Measurements from ENCODE around the gene MACROH2A2. TPM values are rescaled to one million over a fixed set of nuclear protein-coding genes. Genes with fewer than 3 reads are reported as not detected.

MACROH2A2 gene
- total RNA-seq = 11.1 and 13.6 TPM in 2 replicates

DNA sequence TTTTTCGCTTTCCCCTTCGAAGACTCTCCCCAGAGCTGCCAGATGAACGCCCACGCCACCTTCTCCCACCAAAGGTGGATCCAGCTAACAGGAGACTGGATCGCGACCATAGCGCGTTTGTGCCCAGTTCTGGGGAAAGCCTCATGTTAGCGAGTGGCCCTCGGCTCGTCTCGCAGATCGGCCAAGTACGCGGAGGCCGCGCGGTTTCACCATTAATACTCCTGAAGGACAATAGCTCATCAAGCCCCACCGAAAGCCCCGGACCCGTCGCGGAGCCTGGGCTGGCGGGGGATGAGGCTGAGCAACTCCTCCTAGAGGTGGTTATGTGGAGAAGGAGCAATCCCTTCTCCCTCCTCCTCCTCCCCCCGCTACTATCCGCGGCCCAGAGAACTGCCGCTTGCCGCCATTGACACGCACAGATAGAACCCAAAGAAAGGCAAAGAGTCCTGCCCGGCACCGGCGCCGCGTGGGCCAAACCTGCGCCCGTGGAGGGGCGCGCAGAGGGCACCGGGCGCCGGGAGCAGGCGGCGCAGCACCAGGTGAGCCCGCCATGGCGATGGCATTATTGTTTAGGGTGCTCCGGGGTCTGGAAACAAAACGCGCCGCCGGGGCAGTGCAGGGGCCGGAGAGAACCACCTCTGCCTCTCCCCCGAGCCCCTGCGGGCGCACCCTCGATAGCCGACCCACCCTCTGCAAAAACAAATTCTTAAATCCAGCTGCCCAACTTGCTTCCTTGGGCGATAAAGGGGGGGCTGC lies at the start of gene MACROH2A2:
Gene MACROH2A2, plus strand, starts transcription at position 385 of the 756 bp plus-strand sequence. CDS start 22,813 bp downstream, outside the sequence.

DNA sequence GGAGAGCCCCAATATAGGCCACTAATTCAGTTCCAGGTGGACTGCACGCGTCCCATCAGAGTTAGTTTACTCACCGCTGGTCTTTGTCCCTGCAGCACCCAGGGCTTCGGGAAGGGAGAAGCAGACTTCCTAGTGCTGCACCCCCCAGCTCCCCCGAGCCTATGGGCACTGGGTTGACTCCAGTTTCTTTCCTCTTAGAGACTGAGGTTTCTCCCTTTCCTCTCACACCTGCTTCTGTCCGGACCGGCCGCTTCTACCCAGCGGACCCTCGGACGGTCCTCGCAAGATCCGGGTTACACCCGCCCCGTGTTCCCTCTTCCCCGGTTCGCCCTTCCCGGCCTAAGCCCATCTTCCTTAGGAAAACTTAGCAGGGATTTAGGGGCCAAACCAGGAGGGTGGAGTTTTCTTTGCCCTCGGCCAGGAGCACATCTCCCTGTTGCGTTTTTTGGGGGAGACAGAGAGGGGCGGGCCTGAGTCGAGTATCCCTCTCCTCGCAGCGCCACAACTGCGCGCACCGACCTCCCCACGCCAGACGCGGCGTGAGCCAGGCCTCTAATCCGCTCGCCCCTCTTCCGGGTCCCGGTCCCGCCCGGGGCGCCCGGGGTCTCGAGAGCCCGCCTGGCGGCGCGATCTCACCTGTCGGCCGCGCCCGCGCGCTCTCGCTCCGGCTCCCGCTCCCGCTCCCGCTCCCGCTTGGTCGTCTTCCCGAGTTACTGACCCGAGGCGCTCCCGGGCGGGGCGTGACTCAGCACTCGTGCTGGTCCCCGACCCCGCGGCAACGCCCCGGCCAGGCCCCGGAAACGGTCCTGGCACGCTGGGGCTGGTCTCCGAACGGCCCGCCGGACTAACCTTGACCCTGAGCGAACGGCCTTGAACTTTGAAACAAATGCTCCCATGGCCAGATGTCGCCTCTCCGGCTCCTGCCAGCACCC lies 79.7 kb downstream of the MACROH2A2 start, which contains the start of gene AIFM2:
Gene AIFM2, minus strand, starts transcription at position 728 of the 932 bp plus-strand sequence. CDS start 8,741 bp downstream, outside the sequence.

DNA sequence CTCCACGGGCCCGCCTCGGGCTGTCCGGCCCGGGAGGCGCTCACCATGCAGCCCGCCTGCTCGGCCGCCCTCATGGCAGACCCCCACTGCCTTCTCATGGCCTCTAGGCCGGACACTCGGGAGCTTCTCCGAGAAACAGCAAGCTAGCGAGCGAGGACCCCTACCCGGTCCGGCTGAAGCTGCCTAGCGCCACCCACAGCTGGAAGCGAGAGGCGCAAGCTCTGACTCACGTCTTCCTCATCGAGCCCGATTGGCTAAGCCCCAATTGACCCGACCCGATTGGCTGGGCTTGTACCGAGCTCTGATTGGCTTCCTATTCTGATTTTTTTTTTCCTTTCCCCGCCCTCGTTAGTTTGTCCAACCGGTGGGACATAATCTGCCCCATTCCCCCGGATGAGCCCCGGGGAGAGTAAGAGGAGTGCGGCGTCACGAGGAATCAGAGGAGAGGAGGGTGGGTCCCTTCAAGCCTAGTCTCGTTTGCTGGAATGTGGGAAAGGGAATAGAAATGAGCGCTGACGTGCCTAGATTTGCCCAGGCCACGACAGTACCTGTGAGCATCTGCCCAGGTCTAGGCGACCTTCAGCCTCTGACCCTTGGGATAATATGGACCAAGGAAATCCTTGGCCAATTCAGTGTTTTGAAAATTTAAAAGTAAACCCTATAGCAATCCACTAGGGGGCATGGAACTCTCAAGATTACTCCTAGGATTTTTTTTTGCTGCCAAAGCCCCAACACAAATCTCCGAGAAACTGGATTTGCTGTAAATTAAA lies 94.0 kb downstream of the MACROH2A2 start, which contains the start of gene TYSND1:
Gene TYSND1, minus strand, starts transcription at position 212 of the 770 bp plus-strand sequence. Its CDS starts 114 bp downstream, at position 98.

Other genes with a start within 250 kb of the MACROH2A2 start
- gene AIFM2, start 80.0 kb downstream of the MACROH2A2 start, total RNA-seq = 6.8 and 9.7 TPM in 2 replicates
- gene TYSND1, start 93.9 kb downstream of the MACROH2A2 start, total RNA-seq = 16.2 and 17.1 TPM in 2 replicates
- 155 and 181 TPM in 2 replicates for gene SAR1A, start 117.7 kb downstream of the MACROH2A2 start, total RNA-seq
- 129 and 155 TPM in 2 replicates for gene PPA1, start 180.6 kb downstream of the MACROH2A2 start, total RNA-seq
- gene NPFFR1, start 231.2 kb downstream of the MACROH2A2 start, total RNA-seq = not detected in 2 replicates